Measurements from ENCODE around the gene ECT2L. TPM values are rescaled to one million over a fixed set of nuclear protein-coding genes. Genes with fewer than 3 reads are reported as not detected.
A peak's percentile ranks its signal among the peaks of the same experiment; 100 is the strongest.

ECT2L gene
- total RNA-seq, 4 donors from 2014 or later: 0.17 to 0.42 (median 0.21) TPM

- intact Hi-C loops (cut with DNase I): no loop called here
Observed at GRCh38 chr6:138776659-138777058, 19.2 kb upstream of the ECT2L start.

GRCh38 chr6:138778331-138778730 is 17.6 kb upstream of the ECT2L start:
- intact Hi-C loops (cut with DNase I): no loop called here
- no peak for TF ChIP-seq EP300 (IDR thresholded peaks at IDR 0.05)
- no peak for TF ChIP-seq CTCF (IDR thresholded peaks at IDR 0.05)
- TF ChIP-seq POLR2A (IDR thresholded peaks at IDR 0.05; ENCODE audit: low read depth): no peak
- TF ChIP-seq POLR2AphosphoS5 (IDR thresholded peaks at IDR 0.05): no peak
- Histone ChIP-seq H3K36me3 (peaks cover 8 to 76% (median 51%) of the 10 kb centered on the region in 4 donors), H3K4me1 (peaks cover 11 to 31% (median 27%) of the 10 kb centered on the region in 4 donors), H3K27ac (replicated peaks in 1 of 4) (no peak overlapping the region), H3K9me3 (no peaks in the 10 kb centered on the region), H3K27me3 (no peaks in the 10 kb centered on the region), H3K4me3 (no peak overlapping the region)
- no peak for DNase-seq (ENCODE audit: extremely low spot score)
- 97% methylated on average over 6 of the region's 6 CpGs for WGBS

More at GRCh38 chr6:138776659-138777058, 19.2 kb upstream of the ECT2L start:
- H3K36me3 ChIP-seq: peaks cover 4 to 60% (median 43%) of the 10 kb centered on the region in 4 donors
- H3K4me3 ChIP-seq: no peak overlapping the region
- peaks cover 18 to 27% (median 23%) of the 10 kb centered on the region in 4 donors for H3K4me1 ChIP-seq
- WGBS: 94% methylated on average over 1 of the region's 1 CpG
- no peaks in the 10 kb centered on the region for H3K27me3 ChIP-seq
- no peak overlapping the region for H3K27ac ChIP-seq (replicated peaks in 1 of 4)
- H3K9me3 ChIP-seq: no peaks in the 10 kb centered on the region
- TF ChIP-seq POLR2A (IDR thresholded peaks at IDR 0.05; ENCODE audit: low read depth): no peak
- no peak for TF ChIP-seq POLR2AphosphoS5 (IDR thresholded peaks at IDR 0.05)
- no peak for TF ChIP-seq EP300 (IDR thresholded peaks at IDR 0.05)
- TF ChIP-seq CTCF (IDR thresholded peaks at IDR 0.05): no peak
- no peak for DNase-seq (ENCODE audit: extremely low spot score)

- Histone ChIP-seq H3K9me3 (no peaks in the 10 kb centered on the region), H3K4me3 (no peak overlapping the region), H3K27me3 (no peaks in the 10 kb centered on the region), H3K36me3 (peaks cover 8 to 82% (median 53%) of the 10 kb centered on the region in 4 donors), H3K27ac (replicated peaks in 1 of 4) (peak overlapping the region in 3 of 4 donors; percentile 5 to 40 (median 19)), H3K4me1 (peaks cover 9 to 31% (median 26%) of the 10 kb centered on the region in 4 donors)
- WGBS: 55% methylated on average over 4 of the region's 4 CpGs
- TF ChIP-seq POLR2A (IDR thresholded peaks at IDR 0.05; ENCODE audit: low read depth) (no peak), CTCF (IDR thresholded peaks at IDR 0.05) (no peak), POLR2AphosphoS5 (IDR thresholded peaks at IDR 0.05) (no peak), EP300 (IDR thresholded peaks at IDR 0.05) (no peak)
- intact Hi-C loops (cut with DNase I): no loop called here
- no peak for DNase-seq (ENCODE audit: extremely low spot score)
Observed at GRCh38 chr6:138782243-138782642, 13.6 kb upstream of the ECT2L start.

- DNase-seq (ENCODE audit: extremely low spot score): no peak
- Histone ChIP-seq H3K4me3 (no peak overlapping the region), H3K36me3 (peaks cover 15 to 79% (median 52%) of the 10 kb centered on the region in 4 donors), H3K4me1 (peaks cover 9 to 31% (median 26%) of the 10 kb centered on the region in 4 donors), H3K27ac (replicated peaks in 1 of 4) (peak overlapping the region in 2 of 4 donors; percentile 1 to 4), H3K9me3 (no peaks in the 10 kb centered on the region), H3K27me3 (no peaks in the 10 kb centered on the region)
- 57% methylated on average over 4 of the region's 4 CpGs for WGBS
- TF ChIP-seq CTCF (IDR thresholded peaks at IDR 0.05) (no peak), POLR2AphosphoS5 (IDR thresholded peaks at IDR 0.05) (no peak), POLR2A (IDR thresholded peaks at IDR 0.05; ENCODE audit: low read depth) (no peak), EP300 (IDR thresholded peaks at IDR 0.05) (no peak)
- intact Hi-C loops (cut with DNase I): no loop called here
Observed at GRCh38 chr6:138785079-138785478, 10.8 kb upstream of the ECT2L start.

- no peak overlapping the region for H3K4me3 ChIP-seq
- H3K27ac ChIP-seq (replicated peaks in 1 of 4): peak overlapping the region in 1 of 4 donors; percentile 4
- WGBS: 72% methylated on average over 3 of the region's 3 CpGs
- no peak for DNase-seq (ENCODE audit: extremely low spot score)
- no peaks in the 10 kb centered on the region for H3K27me3 ChIP-seq
- peaks cover 9 to 31% (median 26%) of the 10 kb centered on the region in 4 donors for H3K4me1 ChIP-seq
- H3K9me3 ChIP-seq: no peaks in the 10 kb centered on the region
- TF ChIP-seq POLR2A (IDR thresholded peaks at IDR 0.05; ENCODE audit: low read depth) (no peak), POLR2AphosphoS5 (IDR thresholded peaks at IDR 0.05) (no peak), CTCF (IDR thresholded peaks at IDR 0.05) (no peak), EP300 (IDR thresholded peaks at IDR 0.05) (no peak)
- intact Hi-C loops (cut with DNase I): no loop called here
- peaks cover 23 to 82% (median 53%) of the 10 kb centered on the region in 4 donors for H3K36me3 ChIP-seq
Observed at GRCh38 chr6:138785980-138786379, 9.9 kb upstream of the ECT2L start.

All from esophagus muscularis mucosa (tissue), 4 donors.